Stimulated activated CD4-positive, alpha-beta T cell treated with anti-CD3 and anti-CD28 coated beads, Interleukin-2, amount 100 ng/mL, for 4 hours (primary cell): Measurements from ENCODE around the gene UNK.
"Not testable (repeated sequence)": the region's sequence is repeated elsewhere in the genome, so short reads cannot be mapped to it uniquely, and the experiment has no call there.

Source experiments
- DNase-seq: peaks from one replicate; pipeline ENCODE4 v3.0.0-alpha.2; 2020; ENCODE audit warnings: low read depth

UNK gene

GRCh38 chr17:75773121-75773807, 11.3 kb upstream of the UNK start:
- no peak for DNase-seq

- DNase-seq, result no peak
These were observed 10.7 kb upstream of the UNK start for GRCh38 chr17:75773808-75774470.

- DNase-seq, result no peak
These were observed 10.1 kb upstream of the UNK start for GRCh38 chr17:75774471-75774990.

- no peak for DNase-seq
These were observed 9.5 kb upstream of the UNK start for GRCh38 chr17:75774991-75775668.

GRCh38 chr17:75776386-75777295, 8.0 kb upstream of the UNK start:
- DNase-seq, result no peak

GRCh38 chr17:75777296-75777922, 7.2 kb upstream of the UNK start:
- no peak for DNase-seq

- DNase-seq, result not testable (repeated sequence)
These were observed 6.3 kb upstream of the UNK start for GRCh38 chr17:75778066-75778860.

GRCh38 chr17:75778861-75779249, 5.8 kb upstream of the UNK start:
- DNase-seq, result no peak

- peak; percentile 94 for DNase-seq
These were observed 5.2 kb upstream of the UNK start for GRCh38 chr17:75779250-75779986.

GRCh38 chr17:75779987-75780889, 4.4 kb upstream of the UNK start:
- no peak for DNase-seq

- no peak for DNase-seq
These were observed 1.4 kb upstream of the UNK start for GRCh38 chr17:75783069-75783783.

- no peak for DNase-seq
These were observed 668 bp upstream of the UNK start for GRCh38 chr17:75783803-75784472.

GRCh38 chr17:75785016-75785890, 647 bp downstream of the UNK start:
- DNase-seq, result peak; percentile 80

GRCh38 chr17:75791254-75791653, 6.6 kb downstream of the UNK start:
- no peak for DNase-seq

- DNase-seq, result no peak
These were observed 8.9 kb downstream of the UNK start for GRCh38 chr17:75793460-75793859.

GRCh38 chr17:75795820-75796607, 11.4 kb downstream of the UNK start:
- no peak for DNase-seq
